ENCODE data around the gene NLRP6.

GRCh38 chr11:312092-312816 lies 34.0 kb downstream of the NLRP6 start:
- TF ChIP-seq, protein P1, sequence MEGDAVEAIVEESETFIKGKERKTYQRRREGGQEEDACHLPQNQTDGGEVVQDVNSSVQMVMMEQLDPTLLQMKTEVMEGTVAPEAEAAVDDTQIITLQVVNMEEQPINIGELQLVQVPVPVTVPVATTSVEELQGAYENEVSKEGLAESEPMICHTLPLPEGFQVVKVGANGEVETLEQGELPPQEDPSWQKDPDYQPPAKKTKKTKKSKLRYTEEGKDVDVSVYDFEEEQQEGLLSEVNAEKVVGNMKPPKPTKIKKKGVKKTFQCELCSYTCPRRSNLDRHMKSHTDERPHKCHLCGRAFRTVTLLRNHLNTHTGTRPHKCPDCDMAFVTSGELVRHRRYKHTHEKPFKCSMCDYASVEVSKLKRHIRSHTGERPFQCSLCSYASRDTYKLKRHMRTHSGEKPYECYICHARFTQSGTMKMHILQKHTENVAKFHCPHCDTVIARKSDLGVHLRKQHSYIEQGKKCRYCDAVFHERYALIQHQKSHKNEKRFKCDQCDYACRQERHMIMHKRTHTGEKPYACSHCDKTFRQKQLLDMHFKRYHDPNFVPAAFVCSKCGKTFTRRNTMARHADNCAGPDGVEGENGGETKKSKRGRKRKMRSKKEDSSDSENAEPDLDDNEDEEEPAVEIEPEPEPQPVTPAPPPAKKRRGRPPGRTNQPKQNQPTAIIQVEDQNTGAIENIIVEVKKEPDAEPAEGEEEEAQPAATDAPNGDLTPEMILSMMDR (IDR thresholded peaks at IDR 0.05; ENCODE audit: poor library complexity), result no peak
- TF ChIP-seq EZH2 (IDR thresholded peaks at IDR 0.05; ENCODE audit: borderline replicate concordance), result no peak

Measured in hepatocyte (in vitro differentiated cells).